SK-N-MC (cell line): ENCODE measurements around the gene KCNMA1.

ENCODE experiments used
- EZH2 ChIP-seq: fragments of 200-600 bp; sonication (generic); IDR thresholded peaks from one replicate; pipeline ENCODE4 v1.6.1; 2017; ENCODE audit warnings: antibody characterized with exemption
- FOXP2 ChIP-seq: optimal IDR thresholded peaks from 2 replicates; pipeline ENCODE3; 2011; ENCODE audit warnings: mild to moderate bottlenecking, moderate library complexity; ENCODE audit not compliant: insufficient read depth; ENCODE audit errors: extremely low read length, control extremely low read depth
- POLR2AphosphoS5 ChIP-seq: IDR thresholded peaks from 2 replicates; pipeline ENCODE4 v1.6.1; 2012; ENCODE audit warnings: mild to moderate bottlenecking, low read depth, low read length, borderline replicate concordance

DNA sequence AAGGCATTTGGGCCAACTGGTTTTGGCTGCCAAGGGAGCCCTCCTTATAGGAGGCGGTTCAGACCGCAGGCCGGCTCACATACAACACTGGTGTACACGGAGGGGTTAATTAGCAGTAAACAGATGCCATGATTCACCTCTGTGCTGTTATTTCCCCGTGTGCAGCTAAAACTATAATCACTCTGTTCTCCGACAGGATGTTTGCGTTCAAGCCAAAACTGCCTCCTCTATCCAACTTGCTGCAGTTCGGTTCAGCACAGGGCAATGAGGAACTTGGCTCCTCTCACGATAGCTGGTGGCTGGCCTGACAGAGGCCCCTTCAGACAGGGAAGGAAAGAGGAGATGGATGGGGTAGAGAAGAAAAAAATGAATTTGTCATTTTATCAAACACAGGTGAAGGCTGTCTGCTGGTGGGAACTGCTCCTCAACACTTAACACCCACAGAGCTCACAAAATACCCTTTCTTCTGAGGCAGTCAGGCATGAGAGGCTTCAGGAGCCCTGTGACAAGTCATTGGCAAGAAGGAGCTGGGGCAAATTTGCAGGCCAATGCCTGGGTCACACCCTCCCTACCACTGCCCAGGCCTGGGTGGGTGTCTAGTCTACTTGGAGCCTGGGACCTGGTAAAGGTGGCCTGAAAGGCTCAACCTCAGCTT is 24.0 kb downstream of the KCNMA1 start:
- TF ChIP-seq POLR2AphosphoS5 (no peak), EZH2 (no peak), FOXP2 (no peak)
